Measurements from ENCODE around the gene FRMD4A.

- TF ChIP-seq, protein P1, sequence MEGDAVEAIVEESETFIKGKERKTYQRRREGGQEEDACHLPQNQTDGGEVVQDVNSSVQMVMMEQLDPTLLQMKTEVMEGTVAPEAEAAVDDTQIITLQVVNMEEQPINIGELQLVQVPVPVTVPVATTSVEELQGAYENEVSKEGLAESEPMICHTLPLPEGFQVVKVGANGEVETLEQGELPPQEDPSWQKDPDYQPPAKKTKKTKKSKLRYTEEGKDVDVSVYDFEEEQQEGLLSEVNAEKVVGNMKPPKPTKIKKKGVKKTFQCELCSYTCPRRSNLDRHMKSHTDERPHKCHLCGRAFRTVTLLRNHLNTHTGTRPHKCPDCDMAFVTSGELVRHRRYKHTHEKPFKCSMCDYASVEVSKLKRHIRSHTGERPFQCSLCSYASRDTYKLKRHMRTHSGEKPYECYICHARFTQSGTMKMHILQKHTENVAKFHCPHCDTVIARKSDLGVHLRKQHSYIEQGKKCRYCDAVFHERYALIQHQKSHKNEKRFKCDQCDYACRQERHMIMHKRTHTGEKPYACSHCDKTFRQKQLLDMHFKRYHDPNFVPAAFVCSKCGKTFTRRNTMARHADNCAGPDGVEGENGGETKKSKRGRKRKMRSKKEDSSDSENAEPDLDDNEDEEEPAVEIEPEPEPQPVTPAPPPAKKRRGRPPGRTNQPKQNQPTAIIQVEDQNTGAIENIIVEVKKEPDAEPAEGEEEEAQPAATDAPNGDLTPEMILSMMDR (IDR thresholded peaks at IDR 0.05; ENCODE audit: low read length) = no peak
- TF ChIP-seq EZH2 (optimal IDR thresholded peaks at IDR 0.05; ENCODE audit: low read depth, low read length) = no peak
Measured at GRCh38 chr10:13938950-13939349, 391.8 kb downstream of the FRMD4A start.

Data from MM.1S (cell line).